Measurements from ENCODE around the gene PHLPP2. TPM values are rescaled to one million over a fixed set of nuclear protein-coding genes. Genes with fewer than 3 reads are reported as not detected.
A peak's percentile ranks its signal among the peaks of the same experiment; 100 is the strongest.

PHLPP2 gene
- total and polyA plus RNA-seq, 7 donors, result 8.2 to 19.0 (median 11.4) TPM

- TF ChIP-seq EP300 (IDR thresholded peaks at IDR 0.05) (no peak), POLR2AphosphoS5 (IDR thresholded peaks at IDR 0.05) (no peak), CTCF (IDR thresholded peaks at IDR 0.05) (peak in 3 of 4 experiments; percentile 45 to 66 (median 61)), POLR2A (IDR thresholded peaks at IDR 0.05) (no peak)
- Histone ChIP-seq H3K4me3 (no peak overlapping the region), H3K27me3 (no peaks in the 10 kb centered on the region), H3K4me1 (no peaks in the 10 kb centered on the region), H3K36me3 (peaks cover 0 to 93% (median 50%) of the 10 kb centered on the region in 4 donors), H3K27ac (no peak overlapping the region), H3K9me3 (no peaks in the 10 kb centered on the region)
- 32 to 52% methylated on average over 7 of the region's 7 CpGs for WGBS, 2 donors
- DNase-seq, result no peak
- intact Hi-C loops (cut with DNase I), result no loop called here
Measured at GRCh38 chr16:71746442-71747046, 22.0 kb upstream of the PHLPP2 start.

GRCh38 chr16:71738855-71739254 lies 14.4 kb upstream of the PHLPP2 start:
- H3K36me3 ChIP-seq, result peaks cover 8 to 82% (median 47%) of the 10 kb centered on the region in 4 donors
- 90 to 96% methylated on average over 4 of the region's 4 CpGs for WGBS, 2 donors
- DNase-seq, result no peak

GRCh38 chr16:71737501-71737900 lies 13.0 kb upstream of the PHLPP2 start:
- H3K27ac ChIP-seq, result no peak overlapping the region
- WGBS, 2 donors, result 96 to 99% methylated on average over 6 of the region's 6 CpGs
- TF ChIP-seq POLR2AphosphoS5 (IDR thresholded peaks at IDR 0.05) (no peak), POLR2A (IDR thresholded peaks at IDR 0.05) (no peak), EP300 (IDR thresholded peaks at IDR 0.05) (no peak), CTCF (IDR thresholded peaks at IDR 0.05) (no peak)
- H3K4me3 ChIP-seq, result no peak overlapping the region
- H3K9me3 ChIP-seq, result no peaks in the 10 kb centered on the region
- intact Hi-C loops (cut with DNase I), result no loop called here
- no peak for DNase-seq
- no peaks in the 10 kb centered on the region for H3K4me1 ChIP-seq
- peaks cover 15 to 82% (median 48%) of the 10 kb centered on the region in 4 donors for H3K36me3 ChIP-seq
- H3K27me3 ChIP-seq, result no peaks in the 10 kb centered on the region

More at GRCh38 chr16:71738855-71739254, 14.4 kb upstream of the PHLPP2 start:
- Histone ChIP-seq H3K4me3 (no peak overlapping the region), H3K9me3 (no peaks in the 10 kb centered on the region), H3K4me1 (no peaks in the 10 kb centered on the region), H3K27ac (no peak overlapping the region), H3K27me3 (no peaks in the 10 kb centered on the region)
- TF ChIP-seq CTCF (IDR thresholded peaks at IDR 0.05) (no peak), POLR2A (IDR thresholded peaks at IDR 0.05) (no peak), POLR2AphosphoS5 (IDR thresholded peaks at IDR 0.05) (no peak), EP300 (IDR thresholded peaks at IDR 0.05) (no peak)
- intact Hi-C loops (cut with DNase I), result no loop called here

- Histone ChIP-seq H3K27me3 (no peaks in the 10 kb centered on the region), H3K4me3 (no peak overlapping the region), H3K9me3 (no peaks in the 10 kb centered on the region), H3K27ac (no peak overlapping the region), H3K4me1 (no peaks in the 10 kb centered on the region), H3K36me3 (peaks cover 20 to 90% (median 52%) of the 10 kb centered on the region in 4 donors)
- no peak for DNase-seq
- WGBS, 2 donors, result 81 to 87% methylated on average over 5 of the region's 5 CpGs
- intact Hi-C loops (cut with DNase I), result no loop called here
- no peak for TF ChIP-seq EP300 (IDR thresholded peaks at IDR 0.05)
- no peak for TF ChIP-seq POLR2A (IDR thresholded peaks at IDR 0.05)
Measured at GRCh38 chr16:71734511-71734910, 10.0 kb upstream of the PHLPP2 start.

GRCh38 chr16:71732587-71732986 lies 8.1 kb upstream of the PHLPP2 start:
- intact Hi-C loops (cut with DNase I), result no loop called here
- H3K27me3 ChIP-seq, result no peaks in the 10 kb centered on the region
- H3K36me3 ChIP-seq, result peaks cover 12 to 78% (median 36%) of the 10 kb centered on the region in 4 donors
- WGBS, 2 donors, result 85 to 86% methylated on average over 3 of the region's 3 CpGs
- TF ChIP-seq POLR2A (IDR thresholded peaks at IDR 0.05) (no peak), POLR2AphosphoS5 (IDR thresholded peaks at IDR 0.05) (no peak), EP300 (IDR thresholded peaks at IDR 0.05) (no peak), CTCF (IDR thresholded peaks at IDR 0.05) (no peak)
- H3K27ac ChIP-seq, result no peak overlapping the region
- DNase-seq, result no peak
- H3K4me3 ChIP-seq, result no peak overlapping the region
- no peaks in the 10 kb centered on the region for H3K9me3 ChIP-seq
- H3K4me1 ChIP-seq, result no peaks in the 10 kb centered on the region
